ENCODE measurements around the gene PAPLN.
A peak's percentile ranks its signal among the peaks of the same experiment; 100 is the strongest.
"Not testable (repeated sequence)": the region's sequence is repeated elsewhere in the genome, so short reads cannot be mapped to it uniquely, and the experiment has no call there.

PAPLN gene

GRCh38 chr14:73237219-73237785, at the start of gene PAPLN:
TSS of gene PAPLN (plus strand) at chr14:73237506. CDS start at chr14:73239779, 2,273 bp downstream.
- DNase-seq, result peak; percentile 76 to 92 (median 83)

- DNase-seq, result peak; percentile 28 to 55 (median 45)
Observed at GRCh38 chr14:73188501-73188911, 48.8 kb upstream of the PAPLN start.

- DNase-seq, result no peak
Observed at GRCh38 chr14:73189651-73190050, 47.7 kb upstream of the PAPLN start.

GRCh38 chr14:73191441-73191840, 45.9 kb upstream of the PAPLN start:
- DNase-seq, result no peak

GRCh38 chr14:73194306-73194705, 43.0 kb upstream of the PAPLN start:
- DNase-seq, result not testable (repeated sequence)

- DNase-seq, result no peak
Observed at GRCh38 chr14:73198253-73198652, 39.1 kb upstream of the PAPLN start.

- DNase-seq, result no peak
Observed at GRCh38 chr14:73203527-73203926, 33.8 kb upstream of the PAPLN start.

GRCh38 chr14:73207615-73208014, 29.7 kb upstream of the PAPLN start:
- DNase-seq, result no peak

GRCh38 chr14:73208390-73208789, 28.9 kb upstream of the PAPLN start:
- no peak for DNase-seq

- DNase-seq, result no peak
Observed at GRCh38 chr14:73208846-73209245, 28.5 kb upstream of the PAPLN start.

GRCh38 chr14:73209953-73210352, 27.4 kb upstream of the PAPLN start:
- no peak for DNase-seq

- DNase-seq, result peak; percentile 67 to 75 (median 71)
Observed at GRCh38 chr14:73211251-73212040, 25.9 kb upstream of the PAPLN start.

GRCh38 chr14:73216030-73216429, 21.3 kb upstream of the PAPLN start:
- no peak for DNase-seq

- DNase-seq, result peak in 2 of 3 donors; percentile 43 to 49
Observed at GRCh38 chr14:73217411-73217810, 19.9 kb upstream of the PAPLN start.

GRCh38 chr14:73220061-73220460, 17.2 kb upstream of the PAPLN start:
- DNase-seq, result no peak

- DNase-seq, result no peak
Observed at GRCh38 chr14:73220634-73221033, 16.7 kb upstream of the PAPLN start.

- peak in 2 of 3 donors; percentile 63 to 76 for DNase-seq
Observed at GRCh38 chr14:73221945-73222344, 15.4 kb upstream of the PAPLN start.

GRCh38 chr14:73223049-73223448, 14.3 kb upstream of the PAPLN start:
- DNase-seq, result peak; percentile 70 to 82 (median 73)

GRCh38 chr14:73225496-73225895, 11.8 kb upstream of the PAPLN start:
- peak; percentile 65 to 75 (median 71) for DNase-seq

- DNase-seq, result peak; percentile 93 to 96 (median 95)
Observed at GRCh38 chr14:73227812-73228781, 9.2 kb upstream of the PAPLN start.

- DNase-seq, result no peak
Observed at GRCh38 chr14:73230051-73230450, 7.3 kb upstream of the PAPLN start.

- peak; percentile 50 to 76 (median 54) for DNase-seq
Observed at GRCh38 chr14:73231981-73232851, 5.1 kb upstream of the PAPLN start.

Data from suppressor macrophage treated with lipopolysaccharide for 1 hour (primary cell).